ENCODE measurements around the gene LIPK.

Gene LIPK

DNA sequence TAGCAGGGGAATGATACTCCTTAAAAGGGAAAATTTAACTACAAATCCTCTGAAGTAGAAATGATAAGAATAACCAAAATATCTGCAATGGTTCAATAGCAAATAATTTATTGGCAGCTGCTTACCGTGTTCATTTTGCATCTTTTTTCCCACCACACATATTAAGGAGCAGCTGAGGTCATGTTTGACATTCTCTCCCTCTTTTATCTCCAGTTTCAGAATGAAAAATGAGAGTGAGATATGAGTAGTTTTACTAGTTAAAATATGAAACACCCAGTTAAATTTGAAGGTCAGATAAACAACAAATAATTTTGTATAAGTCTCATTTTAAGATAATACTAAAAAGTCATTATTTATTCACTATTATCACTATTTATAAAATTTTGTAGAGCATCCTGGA is 56.9 kb downstream of the LIPK start:
- TF ChIP-seq NFIC (IDR thresholded peaks at IDR 0.05) (no peak), CREB1 (IDR thresholded peaks at IDR 0.05; ENCODE audit: low read depth) (no peak), CEBPB (IDR thresholded peaks at IDR 0.05) (no peak), TAF1 (IDR thresholded peaks at IDR 0.05; ENCODE audit: low read depth) (no peak), EP300 (IDR thresholded peaks at IDR 0.05; ENCODE audit: borderline replicate concordance) (no peak), TEAD4 (IDR thresholded peaks at IDR 0.05) (no peak), FOXM1 (IDR thresholded peaks at IDR 0.05; ENCODE audit: borderline replicate concordance, low read depth) (no peak), TCF12 (IDR thresholded peaks at IDR 0.05; ENCODE audit: low read depth) (no peak), YY1 (IDR thresholded peaks at IDR 0.05; ENCODE audit: low read depth) (no peak), ZBTB7A (IDR thresholded peaks at IDR 0.05; ENCODE audit: low read depth) (no peak), RAD21 (IDR thresholded peaks at IDR 0.05; ENCODE audit: low read depth) (no peak), EGR1 (IDR thresholded peaks at IDR 0.05) (no peak)
- TF ChIP-seq, protein P1, sequence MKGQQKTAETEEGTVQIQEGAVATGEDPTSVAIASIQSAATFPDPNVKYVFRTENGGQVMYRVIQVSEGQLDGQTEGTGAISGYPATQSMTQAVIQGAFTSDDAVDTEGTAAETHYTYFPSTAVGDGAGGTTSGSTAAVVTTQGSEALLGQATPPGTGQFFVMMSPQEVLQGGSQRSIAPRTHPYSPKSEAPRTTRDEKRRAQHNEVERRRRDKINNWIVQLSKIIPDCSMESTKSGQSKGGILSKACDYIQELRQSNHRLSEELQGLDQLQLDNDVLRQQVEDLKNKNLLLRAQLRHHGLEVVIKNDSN (IDR thresholded peaks at IDR 0.05): no peak
- TF ChIP-seq, protein P2, sequence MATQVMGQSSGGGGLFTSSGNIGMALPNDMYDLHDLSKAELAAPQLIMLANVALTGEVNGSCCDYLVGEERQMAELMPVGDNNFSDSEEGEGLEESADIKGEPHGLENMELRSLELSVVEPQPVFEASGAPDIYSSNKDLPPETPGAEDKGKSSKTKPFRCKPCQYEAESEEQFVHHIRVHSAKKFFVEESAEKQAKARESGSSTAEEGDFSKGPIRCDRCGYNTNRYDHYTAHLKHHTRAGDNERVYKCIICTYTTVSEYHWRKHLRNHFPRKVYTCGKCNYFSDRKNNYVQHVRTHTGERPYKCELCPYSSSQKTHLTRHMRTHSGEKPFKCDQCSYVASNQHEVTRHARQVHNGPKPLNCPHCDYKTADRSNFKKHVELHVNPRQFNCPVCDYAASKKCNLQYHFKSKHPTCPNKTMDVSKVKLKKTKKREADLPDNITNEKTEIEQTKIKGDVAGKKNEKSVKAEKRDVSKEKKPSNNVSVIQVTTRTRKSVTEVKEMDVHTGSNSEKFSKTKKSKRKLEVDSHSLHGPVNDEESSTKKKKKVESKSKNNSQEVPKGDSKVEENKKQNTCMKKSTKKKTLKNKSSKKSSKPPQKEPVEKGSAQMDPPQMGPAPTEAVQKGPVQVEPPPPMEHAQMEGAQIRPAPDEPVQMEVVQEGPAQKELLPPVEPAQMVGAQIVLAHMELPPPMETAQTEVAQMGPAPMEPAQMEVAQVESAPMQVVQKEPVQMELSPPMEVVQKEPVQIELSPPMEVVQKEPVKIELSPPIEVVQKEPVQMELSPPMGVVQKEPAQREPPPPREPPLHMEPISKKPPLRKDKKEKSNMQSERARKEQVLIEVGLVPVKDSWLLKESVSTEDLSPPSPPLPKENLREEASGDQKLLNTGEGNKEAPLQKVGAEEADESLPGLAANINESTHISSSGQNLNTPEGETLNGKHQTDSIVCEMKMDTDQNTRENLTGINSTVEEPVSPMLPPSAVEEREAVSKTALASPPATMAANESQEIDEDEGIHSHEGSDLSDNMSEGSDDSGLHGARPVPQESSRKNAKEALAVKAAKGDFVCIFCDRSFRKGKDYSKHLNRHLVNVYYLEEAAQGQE (IDR thresholded peaks at IDR 0.05; ENCODE audit: low read depth): no peak
- TF ChIP-seq, protein P3, sequence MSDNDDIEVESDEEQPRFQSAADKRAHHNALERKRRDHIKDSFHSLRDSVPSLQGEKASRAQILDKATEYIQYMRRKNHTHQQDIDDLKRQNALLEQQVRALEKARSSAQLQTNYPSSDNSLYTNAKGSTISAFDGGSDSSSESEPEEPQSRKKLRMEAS (IDR thresholded peaks at IDR 0.05): no peak

DNA sequence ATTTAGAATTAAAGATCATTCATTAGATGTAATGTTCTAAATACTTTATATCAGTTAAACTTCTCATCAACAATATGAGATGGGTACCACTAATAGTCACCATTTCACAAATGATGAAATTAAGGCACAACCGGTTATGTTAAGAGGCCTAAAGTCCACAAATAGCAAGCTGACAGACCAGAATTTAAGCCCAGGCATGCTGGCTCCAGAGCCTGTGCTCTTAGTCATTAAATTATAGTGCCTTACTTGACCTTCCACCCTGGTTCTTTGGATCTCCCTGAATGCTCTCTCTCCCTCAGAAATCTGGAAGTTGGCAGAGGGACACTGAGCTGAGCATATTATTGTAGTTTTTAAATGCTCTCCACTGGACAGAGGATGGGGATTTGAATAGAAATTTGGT is 57.4 kb downstream of the LIPK start:
- TF ChIP-seq TCF12 (IDR thresholded peaks at IDR 0.05; ENCODE audit: low read depth) (no peak), RAD21 (IDR thresholded peaks at IDR 0.05; ENCODE audit: low read depth) (no peak), CREB1 (IDR thresholded peaks at IDR 0.05; ENCODE audit: low read depth) (no peak), FOXM1 (IDR thresholded peaks at IDR 0.05; ENCODE audit: borderline replicate concordance, low read depth) (no peak)

DNA sequence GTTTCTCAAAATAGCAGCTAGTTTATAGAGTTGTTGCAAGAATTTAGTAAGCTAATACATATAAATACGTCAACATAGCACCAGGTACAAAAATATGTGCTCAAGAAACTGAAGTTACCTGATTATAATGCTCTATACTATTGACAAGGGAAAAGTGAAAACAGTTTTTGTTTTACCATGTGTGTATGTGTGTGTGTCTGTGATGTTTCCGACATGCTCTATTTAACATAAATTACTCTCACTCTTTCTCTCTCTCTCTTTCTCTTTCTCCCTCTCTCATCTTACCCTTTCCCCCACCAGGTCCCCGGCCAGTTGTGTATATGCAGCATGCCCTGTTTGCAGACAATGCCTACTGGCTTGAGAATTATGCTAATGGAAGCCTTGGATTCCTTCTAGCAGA is 58.1 kb downstream of the LIPK start:
- TF ChIP-seq CEBPB (IDR thresholded peaks at IDR 0.05): no peak
- TF ChIP-seq RAD21 (IDR thresholded peaks at IDR 0.05; ENCODE audit: low read depth): no peak
- no peak for TF ChIP-seq EGR1 (IDR thresholded peaks at IDR 0.05)
- TF ChIP-seq CREB1 (IDR thresholded peaks at IDR 0.05; ENCODE audit: low read depth): no peak
- no peak for TF ChIP-seq ZBTB7A (IDR thresholded peaks at IDR 0.05; ENCODE audit: low read depth)
- TF ChIP-seq TAF1 (IDR thresholded peaks at IDR 0.05; ENCODE audit: low read depth): no peak
- no peak for TF ChIP-seq EP300 (IDR thresholded peaks at IDR 0.05; ENCODE audit: borderline replicate concordance)
- no peak for TF ChIP-seq TEAD4 (IDR thresholded peaks at IDR 0.05)
- no peak for TF ChIP-seq NFIC (IDR thresholded peaks at IDR 0.05)
- TF ChIP-seq FOXM1 (IDR thresholded peaks at IDR 0.05; ENCODE audit: borderline replicate concordance, low read depth): no peak
- TF ChIP-seq, protein P1 (IDR thresholded peaks at IDR 0.05): no peak
- TF ChIP-seq, protein P2 (IDR thresholded peaks at IDR 0.05; ENCODE audit: low read depth): no peak

DNA sequence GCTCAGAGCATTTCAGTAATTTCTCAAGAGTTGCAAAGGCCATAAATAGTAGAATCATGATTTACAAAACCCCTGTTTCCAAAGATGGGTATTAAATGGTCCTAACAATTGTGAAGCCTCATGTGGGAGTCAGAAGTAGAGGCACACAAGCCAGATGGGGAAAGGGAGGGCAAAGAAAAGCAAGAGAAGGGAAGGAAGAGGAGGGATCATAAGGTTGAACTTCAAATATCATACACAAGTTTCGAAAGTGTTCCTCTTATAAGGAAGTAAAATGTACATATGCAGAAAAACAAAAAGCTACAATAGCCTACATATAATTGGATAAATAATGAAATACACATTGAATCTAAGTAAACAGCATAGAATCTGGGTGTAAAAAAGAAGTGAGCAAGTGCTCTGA is 59.8 kb downstream of the LIPK start:
- TF ChIP-seq CEBPB (IDR thresholded peaks at IDR 0.05): no peak

- no peak for TF ChIP-seq EGR1 (IDR thresholded peaks at IDR 0.05)
- TF ChIP-seq TCF12 (IDR thresholded peaks at IDR 0.05; ENCODE audit: low read depth): no peak
- TF ChIP-seq, protein P1 (IDR thresholded peaks at IDR 0.05): no peak
- no peak for TF ChIP-seq YY1 (IDR thresholded peaks at IDR 0.05; ENCODE audit: low read depth)
- TF ChIP-seq, protein P3 (IDR thresholded peaks at IDR 0.05): no peak
- TF ChIP-seq TAF1 (IDR thresholded peaks at IDR 0.05; ENCODE audit: low read depth): no peak
- TF ChIP-seq CREB1 (IDR thresholded peaks at IDR 0.05; ENCODE audit: low read depth): no peak
- no peak for TF ChIP-seq NFIC (IDR thresholded peaks at IDR 0.05)
- TF ChIP-seq ZBTB7A (IDR thresholded peaks at IDR 0.05; ENCODE audit: low read depth): no peak
Observed at GRCh38 chr10:88769384-88769783, 63.3 kb downstream of the LIPK start.

DNA sequence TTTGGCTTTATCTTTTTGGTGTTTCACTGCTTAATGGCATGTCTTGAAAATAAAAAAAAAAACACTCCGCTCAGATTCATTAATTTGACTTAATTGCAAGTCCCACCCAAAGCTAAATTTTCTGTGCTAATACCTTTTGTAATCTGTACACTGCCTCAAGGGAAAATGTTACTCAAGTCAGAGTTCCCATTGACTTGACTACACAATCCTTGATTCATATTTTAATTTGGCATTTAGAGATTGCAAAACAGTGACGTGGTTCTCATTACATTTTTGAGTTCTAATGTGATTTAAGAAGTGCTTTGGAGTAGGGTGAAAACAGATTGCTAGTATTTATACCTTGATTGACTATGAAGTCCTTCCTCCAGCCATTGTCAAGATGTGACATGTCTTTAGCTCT is 75.2 kb downstream of the LIPK start:
- TF ChIP-seq YY1 (IDR thresholded peaks at IDR 0.05; ENCODE audit: low read depth): no peak
- TF ChIP-seq TCF12 (IDR thresholded peaks at IDR 0.05; ENCODE audit: low read depth): no peak
- no peak for TF ChIP-seq ZBTB7A (IDR thresholded peaks at IDR 0.05; ENCODE audit: low read depth)
- TF ChIP-seq CREB1 (IDR thresholded peaks at IDR 0.05; ENCODE audit: low read depth): no peak
- TF ChIP-seq, protein P1 (IDR thresholded peaks at IDR 0.05): no peak
- TF ChIP-seq RAD21 (IDR thresholded peaks at IDR 0.05; ENCODE audit: low read depth): no peak
- TF ChIP-seq, protein P2 (IDR thresholded peaks at IDR 0.05; ENCODE audit: low read depth): no peak
- no peak for TF ChIP-seq NFIC (IDR thresholded peaks at IDR 0.05)
- no peak for TF ChIP-seq TEAD4 (IDR thresholded peaks at IDR 0.05)
- TF ChIP-seq, protein P3 (IDR thresholded peaks at IDR 0.05): no peak
- no peak for TF ChIP-seq EGR1 (IDR thresholded peaks at IDR 0.05)
- TF ChIP-seq TAF1 (IDR thresholded peaks at IDR 0.05; ENCODE audit: low read depth): no peak
- TF ChIP-seq EP300 (IDR thresholded peaks at IDR 0.05; ENCODE audit: borderline replicate concordance): no peak
- TF ChIP-seq FOXM1 (IDR thresholded peaks at IDR 0.05; ENCODE audit: borderline replicate concordance, low read depth): no peak
- no peak for TF ChIP-seq CEBPB (IDR thresholded peaks at IDR 0.05)
